Stimulated activated CD8-positive, alpha-beta memory T cell treated with anti-CD3 and anti-CD28 coated beads, Interleukin-4, amount 100 ng/mL, for 1 hour (primary cell): Measurements from ENCODE around the gene MLYCD.

Experiments used
- DNase-seq, 2 donors: peaks; one replicate each; pipeline ENCODE4 v3.0.0-alpha.2; 2020; ENCODE audit warnings: low read depth in 2 of 2, low spot score in 1 of 2

MLYCD gene

DNA sequence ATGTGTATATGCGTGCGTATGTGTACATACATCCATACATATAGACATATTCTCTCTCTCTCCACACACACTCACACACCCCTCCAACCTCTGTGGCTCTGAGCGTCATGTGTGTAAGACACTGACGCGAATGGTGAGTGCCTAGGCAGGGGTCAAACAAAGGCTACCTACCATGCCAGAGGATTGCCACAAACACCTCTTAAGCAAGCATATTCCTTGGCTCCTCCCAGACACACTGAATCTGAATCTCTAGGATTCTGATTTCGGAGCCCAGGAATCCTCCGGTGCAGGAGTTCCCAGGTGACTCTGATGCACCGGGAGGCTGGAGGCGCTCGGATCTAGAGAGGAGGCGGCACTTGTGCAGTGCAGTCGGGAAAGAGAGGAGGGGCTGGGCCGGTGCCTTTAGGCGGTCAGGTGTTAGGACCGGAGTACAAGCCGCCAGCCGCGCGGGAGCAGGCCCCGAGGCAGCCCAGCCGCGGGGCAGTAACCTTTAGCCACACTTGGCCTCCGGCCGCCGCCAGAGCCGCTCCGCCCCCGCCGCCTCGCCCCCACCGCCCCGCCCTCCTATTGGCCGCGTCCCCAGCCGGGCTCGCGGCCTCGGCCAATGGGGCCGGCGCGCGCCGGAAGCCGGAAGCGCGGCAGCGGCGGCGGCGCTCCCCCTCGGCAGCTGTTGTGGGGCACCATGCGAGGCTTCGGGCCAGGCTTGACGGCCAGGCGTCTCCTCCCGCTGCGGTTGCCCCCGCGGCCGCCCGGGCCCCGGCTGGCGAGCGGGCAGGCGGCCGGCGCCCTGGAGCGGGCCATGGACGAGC, at the start of gene MLYCD:
Gene MLYCD (plus strand): TSS at position 653 of the 809 bp plus-strand sequence. CDS start 30 bp downstream, at position 683.
- DNase-seq, result peak; percentile 26 to 48

DNA sequence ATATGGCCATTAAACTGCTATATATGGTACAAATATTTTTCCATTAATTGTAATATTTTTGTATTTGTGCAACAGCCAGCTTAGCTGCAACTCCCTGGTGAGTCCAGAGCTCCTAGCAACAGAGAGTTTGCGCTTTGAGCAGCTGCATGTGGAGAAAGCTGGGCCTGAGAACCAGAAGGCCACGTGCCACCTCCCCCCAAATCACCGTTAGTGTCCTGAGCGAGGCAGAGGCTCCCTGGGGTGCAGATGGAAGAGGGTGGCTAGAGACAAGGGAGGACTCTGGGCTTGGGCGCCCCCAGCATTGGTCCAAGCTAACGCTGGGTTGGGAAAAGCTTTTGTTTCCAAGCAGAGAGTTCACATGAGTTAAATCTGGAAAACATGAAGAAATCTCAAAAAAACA, 49.5 kb upstream of the MLYCD start:
- DNase-seq, result no peak

GRCh38 chr16:83850947-83851346, 48.0 kb upstream of the MLYCD start:
- no peak for DNase-seq

- no peak for DNase-seq
Observed at GRCh38 chr16:83851473-83851872, 47.4 kb upstream of the MLYCD start.

DNA sequence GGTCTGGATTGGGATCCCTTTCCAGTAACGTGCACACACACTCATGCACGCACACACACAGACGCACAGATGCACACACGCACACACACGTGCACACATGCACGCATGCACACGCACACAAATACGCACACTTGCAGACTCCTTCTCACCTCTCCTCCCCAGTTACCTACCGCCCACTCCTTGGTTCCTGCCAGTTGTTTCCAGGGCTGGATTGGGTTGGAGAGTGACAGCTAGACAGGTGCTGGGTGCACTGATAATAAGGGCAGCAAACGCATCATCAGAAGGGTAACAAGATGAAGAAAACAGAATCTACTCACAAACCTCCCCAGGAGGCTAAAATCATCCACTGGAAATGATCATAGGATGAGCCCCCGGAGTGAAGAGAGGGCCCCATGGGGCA, 46.1 kb upstream of the MLYCD start:
- DNase-seq, result no peak

- no peak for DNase-seq
Observed at GRCh38 chr16:83853834-83854233, 45.1 kb upstream of the MLYCD start.

GRCh38 chr16:83854420-83854819, 44.5 kb upstream of the MLYCD start:
- no peak for DNase-seq

DNA sequence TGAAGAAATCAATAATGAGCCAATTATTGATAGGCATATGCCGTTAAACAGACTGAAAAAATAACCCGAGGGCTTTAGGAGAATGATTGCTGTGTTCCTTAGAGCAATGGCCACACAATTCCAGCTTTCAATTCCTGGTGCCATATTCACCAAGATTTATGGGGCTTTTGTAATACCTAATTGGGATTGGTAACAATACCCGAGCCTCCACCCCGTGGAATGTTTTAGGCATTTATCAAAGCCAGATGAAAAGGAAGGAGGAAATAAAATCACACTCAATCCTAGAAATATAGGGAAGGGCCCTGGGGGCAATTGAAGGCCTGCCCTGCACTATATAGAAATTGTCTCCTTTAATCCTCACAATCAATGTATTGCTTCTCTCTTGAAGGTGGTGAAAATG, 42.1 kb upstream of the MLYCD start:
- no peak for DNase-seq

- no peak for DNase-seq
Observed at GRCh38 chr16:83859265-83859664, 39.6 kb upstream of the MLYCD start.

DNA sequence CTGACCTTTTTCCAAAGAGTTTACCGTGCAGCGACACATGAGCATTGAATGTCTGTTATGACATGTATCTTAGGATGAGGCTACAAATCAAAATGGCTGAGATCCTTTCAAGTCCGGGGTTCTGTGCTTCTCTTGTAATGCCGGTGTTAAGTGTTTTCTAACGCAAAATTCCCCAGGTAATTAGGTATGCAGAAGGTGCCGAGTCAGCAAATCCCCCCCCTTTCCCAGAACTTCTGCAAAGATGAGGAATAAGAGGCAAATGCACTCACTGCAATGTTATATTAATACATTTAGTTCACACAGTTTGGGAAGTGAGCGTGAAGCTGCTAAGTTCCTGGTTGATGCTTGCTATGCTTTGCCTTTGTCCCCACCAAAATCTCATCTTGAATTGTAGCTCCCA, 36.3 kb upstream of the MLYCD start:
- DNase-seq, result no peak

- DNase-seq, result no peak
Observed at GRCh38 chr16:83863682-83864081, 35.2 kb upstream of the MLYCD start.

DNA sequence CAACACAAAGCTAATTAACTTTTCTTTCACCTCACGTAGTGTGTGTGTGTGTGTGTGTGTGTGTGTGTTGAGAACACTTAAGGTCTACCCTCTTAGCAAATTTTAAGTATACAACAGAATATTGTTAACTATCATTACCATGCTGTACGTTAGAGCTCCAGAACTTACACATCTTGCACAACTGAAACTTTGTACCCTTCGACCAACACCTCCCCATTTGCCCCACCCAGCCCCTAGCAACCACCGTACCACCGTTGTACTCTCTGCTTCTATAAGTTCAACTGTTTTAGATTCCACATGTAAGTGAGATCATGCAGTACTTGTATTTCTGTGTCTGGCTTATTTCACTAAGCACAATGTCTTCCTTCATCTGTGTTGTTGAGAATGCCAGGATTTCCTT, 28.1 kb upstream of the MLYCD start:
- no peak for DNase-seq

DNA sequence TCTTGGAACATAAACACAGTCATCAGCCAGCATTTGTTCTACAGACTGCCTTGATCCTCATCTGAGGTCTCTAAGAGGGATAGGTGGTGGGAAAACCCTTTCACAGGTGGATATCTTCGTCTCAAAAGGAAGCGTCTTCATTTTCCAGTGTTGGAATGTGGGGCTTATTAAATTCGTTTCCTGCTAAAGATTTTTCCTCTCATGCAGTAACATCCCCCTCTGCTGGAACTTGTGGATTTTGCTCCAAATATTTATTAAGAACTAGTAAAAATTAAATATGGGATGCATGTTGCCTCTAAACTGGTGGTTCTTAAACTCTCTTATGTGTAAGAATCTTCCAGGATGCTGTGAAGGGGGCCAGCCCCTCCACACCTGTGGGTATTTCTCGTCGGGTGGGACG, 20.1 kb upstream of the MLYCD start:
- no peak for DNase-seq

DNA sequence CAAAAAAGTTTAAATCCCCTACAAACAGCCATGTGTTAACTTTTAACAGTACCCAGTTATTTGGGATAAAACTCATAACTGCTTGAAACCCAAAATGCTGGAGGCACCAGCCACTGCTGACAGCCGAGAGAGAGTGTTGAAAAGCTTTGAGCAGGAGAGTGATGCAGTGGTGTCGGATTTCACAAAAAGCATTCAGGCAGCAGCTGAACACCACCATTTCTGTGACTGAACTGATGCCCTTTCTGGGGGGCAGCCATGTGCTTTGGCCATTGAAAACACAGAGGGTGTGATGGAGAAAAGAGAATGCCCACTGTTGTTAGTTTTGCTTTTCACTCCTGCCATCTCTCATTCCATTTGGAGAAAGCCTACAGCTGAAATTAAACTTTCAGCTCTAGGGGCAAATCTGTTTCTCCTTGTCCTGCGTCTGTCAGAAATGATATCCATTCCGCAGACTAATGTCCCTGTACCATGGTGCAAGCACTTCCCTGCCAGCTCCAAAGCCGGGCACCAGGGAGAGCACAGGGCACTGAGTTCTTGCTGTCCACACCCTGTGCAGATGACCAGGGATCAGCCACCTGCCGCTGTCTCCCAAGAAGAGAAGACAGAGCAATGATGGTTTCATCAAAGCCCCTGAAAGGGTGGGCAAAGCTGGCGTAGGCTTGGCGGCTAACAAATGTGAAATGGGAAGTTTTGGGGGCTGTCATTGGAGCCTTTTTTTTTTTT, 16.6 kb upstream of the MLYCD start:
- DNase-seq, result no peak

DNA sequence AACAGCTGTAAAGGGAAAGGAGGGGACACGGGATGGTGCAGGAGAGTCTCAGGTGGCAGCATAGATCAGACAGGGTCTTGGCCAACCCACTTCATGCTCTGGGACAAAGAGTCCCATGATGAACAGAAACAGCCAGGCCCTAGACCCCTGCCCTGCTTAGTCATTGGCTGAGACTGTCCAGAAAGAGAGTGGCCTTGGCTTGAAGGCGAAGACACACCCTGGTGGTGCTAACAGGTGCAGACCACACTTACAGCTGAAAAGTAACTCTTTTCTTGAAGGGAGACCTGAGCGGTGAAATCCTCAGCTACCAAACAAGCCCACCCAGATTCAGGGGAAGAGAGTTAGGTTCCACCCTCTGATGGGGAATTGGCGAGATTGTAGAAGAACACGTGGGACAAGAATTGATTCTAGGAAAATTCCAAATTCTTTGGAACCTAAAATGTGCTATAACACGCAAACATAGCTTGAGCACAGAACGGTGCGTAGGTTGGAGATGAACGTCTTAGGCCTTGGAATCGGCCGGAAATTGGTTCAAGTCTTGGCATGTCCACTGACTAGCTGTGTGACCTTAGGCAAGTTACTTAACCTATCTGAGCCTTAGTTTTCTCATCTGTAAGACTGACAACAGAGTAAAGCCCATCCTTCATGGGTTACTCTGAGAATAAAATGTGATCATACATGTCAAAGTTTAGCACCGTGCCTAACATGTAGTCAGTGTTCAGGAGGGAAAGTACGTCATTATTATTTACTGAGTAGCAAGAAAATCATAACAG, 12.5 kb upstream of the MLYCD start:
- no peak for DNase-seq

DNA sequence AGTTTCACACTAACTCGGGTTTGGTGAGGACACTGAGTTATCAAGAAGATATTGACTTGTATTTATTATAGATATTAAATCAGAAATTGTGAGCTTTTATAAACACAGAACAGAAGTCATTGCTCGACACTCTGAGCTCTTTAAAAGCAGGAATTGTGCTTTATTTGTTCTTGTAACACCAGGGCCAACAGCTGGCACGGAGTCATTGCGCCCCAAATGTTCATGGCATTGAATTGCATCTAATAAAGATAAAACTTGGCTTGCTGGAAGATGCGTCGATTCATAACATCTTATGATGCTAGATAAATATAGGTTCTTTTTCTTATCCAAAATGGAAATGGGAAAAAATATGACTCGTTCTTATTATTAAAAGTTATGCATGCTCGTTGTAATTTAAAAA, 11.8 kb upstream of the MLYCD start:
- DNase-seq, result no peak

DNA sequence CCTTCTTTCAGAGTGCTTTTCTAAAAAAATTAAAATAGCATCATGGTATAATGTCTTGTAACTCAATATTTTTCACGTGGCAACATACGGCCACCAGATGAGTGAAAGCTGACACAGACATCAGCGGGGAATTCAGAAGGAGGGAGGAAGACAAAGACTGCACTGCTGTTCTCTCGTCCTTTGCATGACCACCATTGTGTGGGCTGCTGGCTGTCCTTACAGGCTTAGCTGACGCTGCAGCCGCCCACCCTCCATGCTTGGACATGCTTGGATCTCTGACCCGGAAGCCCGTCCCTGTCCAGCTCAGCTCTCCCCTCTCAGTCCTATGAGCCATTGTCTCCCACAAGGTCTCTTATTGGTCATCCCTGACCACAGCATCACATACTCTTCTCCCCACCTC, 11.4 kb upstream of the MLYCD start:
- DNase-seq, result no peak

- no peak for DNase-seq
Observed at GRCh38 chr16:83888672-83889044, 10.3 kb upstream of the MLYCD start.

DNA sequence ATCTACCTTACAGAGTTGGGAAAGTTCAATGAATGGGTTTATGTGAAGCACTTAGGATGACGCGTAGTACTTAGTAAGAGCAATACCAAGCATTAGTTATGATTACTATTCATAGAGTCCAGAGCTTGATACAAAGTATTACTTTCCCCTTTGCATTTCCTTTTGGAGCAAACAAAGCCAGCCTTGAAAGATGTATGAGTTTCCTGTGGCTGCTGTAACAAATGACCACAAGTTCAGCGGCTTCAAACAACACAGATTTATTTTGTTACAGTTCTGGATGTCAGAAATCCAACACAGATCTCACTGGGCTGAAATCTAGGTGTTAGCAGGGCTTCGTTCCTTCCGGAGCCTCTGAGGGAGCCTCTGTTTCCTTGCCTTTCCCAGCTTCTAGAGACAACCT, 8.6 kb upstream of the MLYCD start:
- no peak for DNase-seq

- no peak for DNase-seq
Observed at GRCh38 chr16:83891742-83892141, 7.2 kb upstream of the MLYCD start.

- DNase-seq, result no peak
Observed at GRCh38 chr16:83895243-83895642, 3.7 kb upstream of the MLYCD start.

DNA sequence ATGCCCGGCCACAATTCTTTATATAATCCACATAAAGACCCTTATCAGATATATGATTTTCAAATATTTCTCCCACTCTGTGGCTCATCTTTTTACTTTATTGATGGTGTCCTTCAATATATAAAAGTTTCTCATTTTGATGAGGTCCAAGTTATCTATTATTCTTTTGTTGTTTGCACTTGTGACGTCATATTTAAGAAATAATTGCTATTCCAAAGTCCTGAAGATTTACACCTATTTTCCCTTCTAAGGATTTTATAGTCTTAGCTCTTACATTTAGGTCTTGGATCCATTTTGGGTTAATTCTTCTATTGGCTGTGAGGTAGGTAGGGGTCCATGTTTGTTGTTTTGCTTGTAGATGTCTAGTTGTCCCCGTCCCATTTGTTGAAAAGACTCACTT, 3.0 kb upstream of the MLYCD start:
- no peak for DNase-seq
